Esophagus squamous epithelium (tissue), 4 donors: ENCODE measurements around the gene AFF3.

Experiments
- POLR2A ChIP-seq, 4 donors: fragments of 450-650 bp; IDR thresholded peaks; one replicate each; pipeline ENCODE4 v1.6.1; 2017; ENCODE audit warnings: antibody characterized with exemption in 4 of 4, mild to moderate bottlenecking in 4 of 4, moderate library complexity in 3 of 4
- TF ChIP-seq, protein P1 (sequence below), 6 experiments: fragments of 450-650 bp in 4 of 6; fragments of 200-600 bp in 2 of 6; sonication (generic) in 2 of 6; IDR thresholded peaks; one replicate each; pipeline ENCODE4 v1.5.1; 2016 to 2019; ENCODE audit warnings: antibody characterized with exemption in 6 of 6, mild to moderate bottlenecking in 4 of 6, moderate library complexity in 4 of 6

DNA sequence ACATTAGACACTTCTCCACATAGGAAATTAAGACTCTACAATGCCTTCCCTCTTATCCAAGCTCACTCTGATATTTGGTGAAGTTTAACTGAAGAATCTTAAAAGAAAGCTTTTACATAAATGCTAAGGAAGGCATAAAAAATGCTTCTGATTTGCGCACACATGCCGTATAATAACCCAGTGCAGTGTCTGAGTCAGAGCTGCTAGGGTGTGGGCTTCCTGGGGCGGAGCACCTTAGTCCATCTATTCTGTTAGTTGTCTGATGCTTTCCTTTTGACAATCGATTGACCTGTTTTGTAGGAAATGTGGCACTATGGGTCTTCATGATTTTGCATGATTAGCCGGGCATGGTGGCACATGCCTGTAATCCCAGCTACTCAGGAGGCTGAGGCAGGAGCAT lies 231.5 kb downstream of the AFF3 start:
- TF ChIP-seq, protein P1, sequence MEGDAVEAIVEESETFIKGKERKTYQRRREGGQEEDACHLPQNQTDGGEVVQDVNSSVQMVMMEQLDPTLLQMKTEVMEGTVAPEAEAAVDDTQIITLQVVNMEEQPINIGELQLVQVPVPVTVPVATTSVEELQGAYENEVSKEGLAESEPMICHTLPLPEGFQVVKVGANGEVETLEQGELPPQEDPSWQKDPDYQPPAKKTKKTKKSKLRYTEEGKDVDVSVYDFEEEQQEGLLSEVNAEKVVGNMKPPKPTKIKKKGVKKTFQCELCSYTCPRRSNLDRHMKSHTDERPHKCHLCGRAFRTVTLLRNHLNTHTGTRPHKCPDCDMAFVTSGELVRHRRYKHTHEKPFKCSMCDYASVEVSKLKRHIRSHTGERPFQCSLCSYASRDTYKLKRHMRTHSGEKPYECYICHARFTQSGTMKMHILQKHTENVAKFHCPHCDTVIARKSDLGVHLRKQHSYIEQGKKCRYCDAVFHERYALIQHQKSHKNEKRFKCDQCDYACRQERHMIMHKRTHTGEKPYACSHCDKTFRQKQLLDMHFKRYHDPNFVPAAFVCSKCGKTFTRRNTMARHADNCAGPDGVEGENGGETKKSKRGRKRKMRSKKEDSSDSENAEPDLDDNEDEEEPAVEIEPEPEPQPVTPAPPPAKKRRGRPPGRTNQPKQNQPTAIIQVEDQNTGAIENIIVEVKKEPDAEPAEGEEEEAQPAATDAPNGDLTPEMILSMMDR (IDR thresholded peaks at IDR 0.05) = no peak
- TF ChIP-seq POLR2A (IDR thresholded peaks at IDR 0.05) = no peak
